ENCODE measurements around the gene SERTAD3.
"Not testable (repeated sequence)": the region's sequence is repeated elsewhere in the genome, so short reads cannot be mapped to it uniquely, and the experiment has no call there.

Gene SERTAD3

DNA sequence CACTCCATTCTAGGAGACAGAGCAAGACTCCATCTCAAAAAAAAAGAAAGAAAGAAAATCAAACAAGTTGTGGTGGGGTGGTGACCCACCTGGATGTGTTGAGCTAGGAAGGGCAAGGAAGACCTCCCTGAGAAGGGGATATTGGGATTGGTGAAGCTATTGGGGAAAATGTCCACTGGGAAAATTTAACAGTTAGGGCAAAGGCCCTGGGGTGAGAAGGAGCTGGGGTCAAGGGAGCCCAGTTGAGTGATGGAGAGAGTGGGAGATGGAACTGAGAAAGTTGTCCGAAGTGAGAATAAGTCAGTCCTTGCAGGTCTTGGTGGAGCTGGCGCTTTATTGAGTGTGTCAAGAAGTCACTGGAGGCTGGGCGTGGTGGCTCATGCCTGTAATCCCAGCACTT is 5.9 kb downstream of the SERTAD3 start:
- Histone ChIP-seq H3K4me3 (no peak overlapping the region), H3K36me3 (peaks cover 20 to 22% (median 22%) of the 10 kb centered on the region in 3 donors), H3K27me3 (no peaks in the 10 kb centered on the region), H3K27ac (no peak overlapping the region), H3K4me1 (peaks cover 0 to 36% (median 29%) of the 10 kb centered on the region in 4 donors), H3K9me3 (no peaks in the 10 kb centered on the region)
- intact Hi-C loops (cut with DNase I; ENCODE audit: low total_unique reads): no loop called here
- DNase-seq: no peak
- TF ChIP-seq, protein P1, sequence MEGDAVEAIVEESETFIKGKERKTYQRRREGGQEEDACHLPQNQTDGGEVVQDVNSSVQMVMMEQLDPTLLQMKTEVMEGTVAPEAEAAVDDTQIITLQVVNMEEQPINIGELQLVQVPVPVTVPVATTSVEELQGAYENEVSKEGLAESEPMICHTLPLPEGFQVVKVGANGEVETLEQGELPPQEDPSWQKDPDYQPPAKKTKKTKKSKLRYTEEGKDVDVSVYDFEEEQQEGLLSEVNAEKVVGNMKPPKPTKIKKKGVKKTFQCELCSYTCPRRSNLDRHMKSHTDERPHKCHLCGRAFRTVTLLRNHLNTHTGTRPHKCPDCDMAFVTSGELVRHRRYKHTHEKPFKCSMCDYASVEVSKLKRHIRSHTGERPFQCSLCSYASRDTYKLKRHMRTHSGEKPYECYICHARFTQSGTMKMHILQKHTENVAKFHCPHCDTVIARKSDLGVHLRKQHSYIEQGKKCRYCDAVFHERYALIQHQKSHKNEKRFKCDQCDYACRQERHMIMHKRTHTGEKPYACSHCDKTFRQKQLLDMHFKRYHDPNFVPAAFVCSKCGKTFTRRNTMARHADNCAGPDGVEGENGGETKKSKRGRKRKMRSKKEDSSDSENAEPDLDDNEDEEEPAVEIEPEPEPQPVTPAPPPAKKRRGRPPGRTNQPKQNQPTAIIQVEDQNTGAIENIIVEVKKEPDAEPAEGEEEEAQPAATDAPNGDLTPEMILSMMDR (IDR thresholded peaks at IDR 0.05): no peak

DNA sequence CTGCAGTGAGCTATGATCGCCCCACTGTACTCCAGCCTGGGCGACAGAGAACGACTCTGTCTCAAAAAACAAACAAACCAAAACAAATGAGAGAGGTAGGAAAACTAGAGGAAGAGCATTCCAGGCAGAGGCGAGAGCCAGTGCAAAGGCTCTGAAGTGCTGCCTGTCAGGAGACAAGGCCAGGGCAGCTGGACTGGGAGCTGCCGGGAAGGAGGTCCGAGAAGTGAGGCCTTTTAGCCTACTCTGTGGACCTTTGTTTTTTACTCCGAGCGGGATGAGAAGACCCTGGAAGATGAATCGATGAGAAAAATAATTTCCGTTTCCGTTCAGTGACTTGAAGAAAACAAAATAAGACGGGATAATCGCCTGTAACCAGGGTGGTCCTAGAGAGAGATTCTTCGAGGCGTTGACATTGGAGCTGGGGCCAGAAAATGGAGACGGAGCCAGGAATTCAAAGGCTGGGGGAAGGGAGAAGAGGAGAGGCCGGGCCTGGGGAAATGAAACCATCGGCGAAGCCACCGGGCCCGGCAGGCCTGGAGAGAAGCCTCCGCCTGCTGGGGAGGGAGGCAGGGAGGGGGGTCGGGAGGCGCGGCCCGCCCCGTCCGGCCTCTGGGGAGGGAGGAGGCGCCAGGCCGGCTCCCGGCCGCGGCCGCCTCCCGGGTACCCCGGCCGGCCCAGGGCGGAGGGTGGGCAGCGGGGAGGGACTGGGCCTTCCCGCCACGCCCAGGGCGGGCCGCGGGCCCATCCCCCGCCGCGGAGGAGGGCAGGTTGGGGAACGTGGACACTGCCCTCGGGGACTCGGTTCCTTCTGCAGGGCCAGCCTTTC is 10.5 kb downstream of the SERTAD3 start:
- H3K4me3 ChIP-seq: peak overlapping the region; percentile 49 to 58
- H3K36me3 ChIP-seq: no peaks in the 10 kb centered on the region
- intact Hi-C loops (cut with DNase I; ENCODE audit: low total_unique reads): no loop called here
- H3K27me3 ChIP-seq: no peaks in the 10 kb centered on the region
- peaks cover 0 to 24% (median 20%) of the 10 kb centered on the region in 4 donors for H3K4me1 ChIP-seq
- peak overlapping the region; percentile 84 to 92 for H3K27ac ChIP-seq
- no peaks in the 10 kb centered on the region for H3K9me3 ChIP-seq
- TF ChIP-seq, protein P1 (IDR thresholded peaks at IDR 0.05): peak in 1 of 2 experiments; percentile 12
- peak; percentile 88 to 96 for DNase-seq

DNA sequence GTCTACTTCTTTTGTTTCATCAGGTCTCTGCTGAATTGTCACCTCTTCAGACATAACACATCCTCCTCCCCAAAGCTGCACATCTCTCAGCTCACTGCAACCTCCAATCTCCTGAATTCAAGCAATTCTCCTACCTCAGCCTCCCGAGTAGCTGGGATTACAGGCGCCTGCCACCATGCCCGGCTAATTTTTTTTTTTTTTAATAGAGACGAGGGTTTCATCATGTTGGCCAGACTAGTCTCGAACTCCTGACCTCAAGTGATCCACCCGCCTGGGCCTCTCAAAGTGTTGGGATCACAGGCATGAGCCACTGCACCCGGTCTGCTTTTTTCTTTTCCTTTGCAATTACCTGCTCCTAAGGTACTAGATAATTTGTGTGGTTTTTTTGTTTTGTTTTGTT is 11.4 kb downstream of the SERTAD3 start:
- intact Hi-C loops (cut with DNase I; ENCODE audit: low total_unique reads): not testable (repeated sequence)

DNA sequence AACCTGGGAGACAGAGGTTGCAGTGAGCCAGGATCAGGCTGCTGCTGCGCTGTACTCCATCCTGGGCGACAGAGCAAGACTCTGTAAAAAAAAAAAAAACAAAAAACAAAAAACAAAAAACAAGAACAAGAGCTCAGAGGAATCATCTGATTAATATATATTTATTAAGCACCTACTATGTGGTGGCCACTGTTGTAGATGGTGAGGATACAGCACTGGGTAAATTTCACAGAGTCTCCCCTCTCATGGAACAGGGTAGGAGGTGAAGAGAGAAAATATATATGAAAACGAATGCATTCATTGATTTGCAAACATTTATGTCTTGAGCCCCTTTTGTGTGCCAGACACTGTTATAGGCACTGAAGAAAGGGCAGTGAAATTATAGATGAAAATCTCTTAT is 12.4 kb downstream of the SERTAD3 start:
- no peaks in the 10 kb centered on the region for H3K36me3 ChIP-seq
- no peaks in the 10 kb centered on the region for H3K27me3 ChIP-seq
- no peaks in the 10 kb centered on the region for H3K9me3 ChIP-seq
- DNase-seq: no peak
- TF ChIP-seq, protein P1 (IDR thresholded peaks at IDR 0.05): no peak
- H3K27ac ChIP-seq: peak overlapping the region; percentile 84 to 92
- peaks cover 0 to 28% (median 20%) of the 10 kb centered on the region in 4 donors for H3K4me1 ChIP-seq
- intact Hi-C loops (cut with DNase I; ENCODE audit: low total_unique reads): no loop called here
- H3K4me3 ChIP-seq: no peak overlapping the region

More for the DNA sequence above, 11.4 kb downstream of the SERTAD3 start:
- H3K36me3 ChIP-seq, H3K9me3 ChIP-seq, DNase-seq, H3K27me3 ChIP-seq: not testable (repeated sequence)
- Histone ChIP-seq H3K4me3 (peak overlapping the region; percentile 49 to 58), H3K4me1 (peaks cover 0 to 24% (median 20%) of the 10 kb centered on the region in 4 donors), H3K27ac (peak overlapping the region; percentile 84 to 92)

- DNase-seq; H3K4me3 ChIP-seq; H3K9me3 ChIP-seq; H3K27me3 ChIP-seq; intact Hi-C loops (cut with DNase I; ENCODE audit: low total_unique reads); H3K27ac ChIP-seq; H3K36me3 ChIP-seq: not testable (repeated sequence)
- peaks cover 0 to 29% (median 23%) of the 10 kb centered on the region in 4 donors for H3K4me1 ChIP-seq
Measured at GRCh38 chr19:40430242-40430641, 13.9 kb downstream of the SERTAD3 start.

GRCh38 chr19:40428197-40428596 is 15.9 kb downstream of the SERTAD3 start:
- H3K27me3 ChIP-seq; intact Hi-C loops (cut with DNase I; ENCODE audit: low total_unique reads); H3K9me3 ChIP-seq; H3K4me3 ChIP-seq; H3K27ac ChIP-seq; H3K36me3 ChIP-seq; DNase-seq: not testable (repeated sequence)
- peaks cover 0 to 36% (median 30%) of the 10 kb centered on the region in 4 donors for H3K4me1 ChIP-seq

Measured in tibial artery (tissue), 4 donors.